Progenitor cell of endocrine pancreas (in vitro differentiated cells): ENCODE measurements around the gene FAS. TPM values are rescaled to one million over a fixed set of nuclear protein-coding genes. Genes with fewer than 3 reads are reported as not detected.

Experiments
- DNase-seq: peaks from one replicate; pipeline ENCODE4 v3.0.0; 2021; ENCODE audit warnings: low spot score; ENCODE audit not compliant: unreplicated experiment
- H3K27ac Mint-ChIP-seq: 2 replicates; pipeline ENCODE4 v1.8.0; 2021; ENCODE audit warnings: mild to moderate bottlenecking, moderate library complexity, mixed read lengths
- H3K27me3 Mint-ChIP-seq: 2 replicates; pipeline ENCODE4 v1.8.0; 2021; ENCODE audit warnings: mixed read lengths
- H3K36me3 Mint-ChIP-seq: 2 replicates; pipeline ENCODE4 v1.8.0; 2022; ENCODE audit warnings: mixed read lengths; ENCODE audit not compliant: insufficient read depth
- H3K4me1 Mint-ChIP-seq: 2 replicates; pipeline ENCODE4 v1.8.0; 2021; ENCODE audit warnings: low read depth, mixed read lengths
- H3K4me3 Mint-ChIP-seq: 2 replicates; pipeline ENCODE4 v1.8.0; 2021; ENCODE audit warnings: low read depth, mild to moderate bottlenecking, moderate library complexity, mixed read lengths
- H3K9me3 Mint-ChIP-seq: 2 replicates; pipeline ENCODE4 v1.8.0; 2021; ENCODE audit warnings: low read depth, mixed read lengths
- CTCF ChIP-seq: fragments of 200-600 bp; sonication (generic); IDR thresholded peaks from one replicate; pipeline ENCODE4 v1.5.0; 2021; ENCODE audit warnings: antibody characterized with exemption, mild to moderate bottlenecking; ENCODE audit not compliant: unreplicated experiment
- total RNA-seq: library from RNA; stranded (reverse); gene quantifications from 2 replicates; pipeline ENCODE4 v1.2.1, GENCODE V29; 2021

Gene FAS
- total RNA-seq, 1 donor from 2014 or later, result 1.9 TPM

DNA sequence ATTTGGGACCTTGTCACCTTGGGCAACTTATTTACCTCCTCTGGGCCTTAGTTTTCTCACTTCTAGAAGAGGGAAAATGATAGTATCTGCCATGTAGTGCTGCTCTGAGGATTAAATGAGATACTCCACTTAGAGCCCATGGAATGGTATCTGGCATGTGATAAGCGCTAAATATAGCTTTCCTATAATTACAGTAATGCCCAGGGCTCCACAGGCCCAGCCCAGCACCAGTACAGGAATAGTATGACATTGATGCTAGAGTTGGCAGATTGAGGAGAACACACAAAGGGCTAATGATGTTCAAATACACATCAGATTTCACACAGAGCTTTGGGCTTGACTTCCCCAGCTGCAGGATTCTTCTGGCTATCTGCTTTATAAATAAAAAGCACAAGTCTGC, 34.9 kb downstream of the FAS start:
- Mint-ChIP-seq H3K4me1 (peaks cover 3% of the 10 kb centered on the region), H3K9me3 (no peaks in the 10 kb centered on the region)

DNA sequence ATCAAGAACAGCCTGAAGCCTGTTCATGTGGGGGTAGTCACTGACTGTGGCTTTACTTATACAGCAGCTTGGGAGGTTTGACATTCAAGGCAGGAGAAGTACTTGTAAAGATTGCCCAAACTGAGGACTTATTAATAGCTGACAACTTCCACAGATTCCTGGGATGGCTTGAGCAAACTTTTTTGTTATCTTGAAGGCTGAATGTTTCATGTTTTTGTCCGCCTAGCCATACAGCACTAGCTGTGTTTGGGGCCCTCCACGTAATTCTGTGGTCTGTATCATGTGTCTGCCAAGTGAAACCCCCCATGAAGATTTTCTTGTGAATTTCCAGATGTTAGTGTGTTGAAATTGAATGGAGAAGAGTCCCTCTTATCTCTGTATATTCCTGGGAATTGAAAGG, 38.6 kb downstream of the FAS start:
- H3K4me1 Mint-ChIP-seq, result peaks cover 8% of the 10 kb centered on the region
- peaks cover 47% of the 10 kb centered on the region for H3K27me3 Mint-ChIP-seq
- no peak for DNase-seq
- no peak overlapping the region for H3K27ac Mint-ChIP-seq
- no peaks in the 10 kb centered on the region for H3K9me3 Mint-ChIP-seq
- H3K36me3 Mint-ChIP-seq, result no peaks in the 10 kb centered on the region
- H3K4me3 Mint-ChIP-seq, result no peak overlapping the region
- no peak for TF ChIP-seq CTCF

More for the DNA sequence above, 34.9 kb downstream of the FAS start:
- H3K36me3 Mint-ChIP-seq, result peaks cover 2% of the 10 kb centered on the region
- H3K4me3 Mint-ChIP-seq, result no peak overlapping the region
- H3K27ac Mint-ChIP-seq, result no peak overlapping the region
- no peak for DNase-seq
- TF ChIP-seq CTCF, result no peak
- peaks cover 30% of the 10 kb centered on the region for H3K27me3 Mint-ChIP-seq

- no peaks in the 10 kb centered on the region for H3K36me3 Mint-ChIP-seq
- peaks cover 50% of the 10 kb centered on the region for H3K27me3 Mint-ChIP-seq
- peak; percentile 44 for DNase-seq
- peaks cover 8% of the 10 kb centered on the region for H3K4me1 Mint-ChIP-seq
- no peaks in the 10 kb centered on the region for H3K9me3 Mint-ChIP-seq
- no peak overlapping the region for H3K27ac Mint-ChIP-seq
- no peak overlapping the region for H3K4me3 Mint-ChIP-seq
- peak; percentile 93 for TF ChIP-seq CTCF
These were observed 39.3 kb downstream of the FAS start for GRCh38 chr10:89029785-89030437.

- H3K27ac Mint-ChIP-seq, result no peak overlapping the region
- peaks cover 8% of the 10 kb centered on the region for H3K4me1 Mint-ChIP-seq
- no peaks in the 10 kb centered on the region for H3K9me3 Mint-ChIP-seq
- no peaks in the 10 kb centered on the region for H3K36me3 Mint-ChIP-seq
- H3K4me3 Mint-ChIP-seq, result no peak overlapping the region
- peaks cover 56% of the 10 kb centered on the region for H3K27me3 Mint-ChIP-seq
- DNase-seq, result no peak
- no peak for TF ChIP-seq CTCF
These were observed 40.2 kb downstream of the FAS start for GRCh38 chr10:89030791-89031190.

- H3K4me1 Mint-ChIP-seq, result peaks cover 8% of the 10 kb centered on the region
- H3K4me3 Mint-ChIP-seq, result no peak overlapping the region
- H3K27ac Mint-ChIP-seq, result no peak overlapping the region
These were observed 41.7 kb downstream of the FAS start for GRCh38 chr10:89032141-89032891.

More at GRCh38 chr10:89032141-89032891, 41.7 kb downstream of the FAS start:
- H3K36me3 Mint-ChIP-seq, result no peaks in the 10 kb centered on the region
- H3K27me3 Mint-ChIP-seq, result peaks cover 53% of the 10 kb centered on the region
- DNase-seq, result no peak
- H3K9me3 Mint-ChIP-seq, result no peaks in the 10 kb centered on the region
- TF ChIP-seq CTCF, result no peak
